SK-N-SH treated with all-trans-retinoic acid at 6 μM for 48 hours (cell line): Measurements from ENCODE around the gene DCPS.

Source experiments
- ATAC-seq: fragments of 200-7000 bp; cut with Tn5 transposase; 3 replicates; pipeline ENCODE4 v1.9.1; 2020; ENCODE audit warnings: mild to moderate bottlenecking, moderate library complexity
- ARNTL ChIP-seq: fragments of 450-650 bp; formaldehyde crosslinking; IDR thresholded peaks from 2 replicates; pipeline ENCODE4 v1.5.0; 2020; ENCODE audit warnings: low read depth, mild to moderate bottlenecking, moderate library complexity, borderline replicate concordance
- BACH2 ChIP-seq: fragments of 250-450 bp; sonication (Bioruptor Pico); IDR thresholded peaks from 2 replicates; pipeline ENCODE4 v1.9.0; 2021; ENCODE audit warnings: mild to moderate bottlenecking, borderline replicate concordance
- CSDC2 ChIP-seq: fragments of 250-450 bp; sonication (Bioruptor Pico); IDR thresholded peaks from 2 replicates; pipeline ENCODE4 v1.5.0; 2020; ENCODE audit warnings: mild to moderate bottlenecking, moderate library complexity
- ESRRG ChIP-seq: fragments of 250-450 bp; sonication (Bioruptor Pico); IDR thresholded peaks from 2 replicates; pipeline ENCODE4 v1.6.1; 2021; ENCODE audit warnings: mild to moderate bottlenecking
- GLIS3 ChIP-seq: fragments of 250-450 bp; sonication (Bioruptor Pico); IDR thresholded peaks from 2 replicates; pipeline ENCODE4 v1.5.0; 2020; ENCODE audit warnings: mild to moderate bottlenecking, moderate library complexity
- ISL1 ChIP-seq: fragments of 250-450 bp; sonication (Bioruptor Pico); IDR thresholded peaks from 2 replicates; pipeline ENCODE4 v2.1.2; 2022; ENCODE audit warnings: mild to moderate bottlenecking, moderate library complexity
- OSR1 ChIP-seq: fragments of 250-450 bp; sonication (Bioruptor Pico); IDR thresholded peaks from 2 replicates; pipeline ENCODE4 v1.8.0; 2022; ENCODE audit warnings: moderate library complexity, mild to moderate bottlenecking, inconsistent platforms
- PPARA ChIP-seq: fragments of 250-450 bp; sonication (Bioruptor Pico); IDR thresholded peaks from 2 replicates; pipeline ENCODE4 v1.5.0; 2020; ENCODE audit warnings: mild to moderate bottlenecking, borderline replicate concordance
- RARB ChIP-seq: fragments of 250-450 bp; sonication (Bioruptor Pico); IDR thresholded peaks from 2 replicates; pipeline ENCODE4 v1.8.0; 2021; ENCODE audit warnings: mild to moderate bottlenecking, moderate library complexity
- SNAI2 ChIP-seq: fragments of 250-450 bp; sonication (Bioruptor Pico); IDR thresholded peaks from 2 replicates; pipeline ENCODE4 v1.5.0; 2020; ENCODE audit warnings: mild to moderate bottlenecking, moderate library complexity
- TCF4 ChIP-seq: fragments of 250-450 bp; sonication (Bioruptor Pico); IDR thresholded peaks from 2 replicates; pipeline ENCODE4 v1.8.0; 2021; ENCODE audit warnings: mild to moderate bottlenecking, moderate library complexity, borderline replicate concordance
- TOX ChIP-seq: fragments of 250-450 bp; sonication (Bioruptor Pico); IDR thresholded peaks from 2 replicates; pipeline ENCODE4 v1.8.0; 2021; ENCODE audit warnings: mild to moderate bottlenecking, moderate library complexity, borderline replicate concordance
- ZFP30 ChIP-seq: fragments of 450-650 bp; formaldehyde crosslinking; IDR thresholded peaks from 2 replicates; pipeline ENCODE4 v1.5.0; 2022; ENCODE audit warnings: mild to moderate bottlenecking, moderate library complexity
- ZNF565 ChIP-seq: fragments of 450-650 bp; formaldehyde crosslinking; conservative IDR thresholded peaks from 2 replicates; pipeline ENCODE4 v1.5.0; 2020; ENCODE audit warnings: low read depth, mild to moderate bottlenecking, moderate library complexity
- ZNF70 ChIP-seq: fragments of 450-650 bp; formaldehyde crosslinking; IDR thresholded peaks from 2 replicates; pipeline ENCODE4 v1.5.0; 2020; ENCODE audit warnings: mild to moderate bottlenecking, moderate library complexity
- ZNF8 ChIP-seq: fragments of 450-650 bp; formaldehyde crosslinking; IDR thresholded peaks from 2 replicates; pipeline ENCODE4 v1.5.0; 2020; ENCODE audit warnings: mild to moderate bottlenecking, moderate library complexity
- TF ChIP-seq, protein P1 (sequence below): fragments of 250-450 bp; sonication (Bioruptor Pico); IDR thresholded peaks from 2 replicates; pipeline ENCODE4 v1.8.0; 2020; ENCODE audit warnings: mild to moderate bottlenecking, moderate library complexity, borderline replicate concordance
- TF ChIP-seq, protein P2 (sequence below): fragments of 250-450 bp; sonication (Bioruptor Pico); IDR thresholded peaks from 2 replicates; pipeline ENCODE4 v1.5.1; 2020; ENCODE audit warnings: low read depth, mild to moderate bottlenecking, moderate library complexity
- TF ChIP-seq, protein P3 (sequence below): fragments of 250-450 bp; sonication (Bioruptor Pico); IDR thresholded peaks from 2 replicates; pipeline ENCODE4 v1.8.0; 2021; ENCODE audit warnings: low read depth, mild to moderate bottlenecking, moderate library complexity, borderline replicate concordance
- TF ChIP-seq, protein P4 (sequence below): fragments of 250-450 bp; sonication (Bioruptor Pico); IDR thresholded peaks from 2 replicates; pipeline ENCODE4 v1.5.0; 2020; ENCODE audit warnings: mild to moderate bottlenecking, moderate library complexity
- TF ChIP-seq, protein P5 (sequence below): fragments of 250-450 bp; sonication (Bioruptor Pico); IDR thresholded peaks from 2 replicates; pipeline ENCODE4 v1.5.1; 2021; ENCODE audit warnings: mild to moderate bottlenecking, moderate library complexity

DCPS gene

DNA sequence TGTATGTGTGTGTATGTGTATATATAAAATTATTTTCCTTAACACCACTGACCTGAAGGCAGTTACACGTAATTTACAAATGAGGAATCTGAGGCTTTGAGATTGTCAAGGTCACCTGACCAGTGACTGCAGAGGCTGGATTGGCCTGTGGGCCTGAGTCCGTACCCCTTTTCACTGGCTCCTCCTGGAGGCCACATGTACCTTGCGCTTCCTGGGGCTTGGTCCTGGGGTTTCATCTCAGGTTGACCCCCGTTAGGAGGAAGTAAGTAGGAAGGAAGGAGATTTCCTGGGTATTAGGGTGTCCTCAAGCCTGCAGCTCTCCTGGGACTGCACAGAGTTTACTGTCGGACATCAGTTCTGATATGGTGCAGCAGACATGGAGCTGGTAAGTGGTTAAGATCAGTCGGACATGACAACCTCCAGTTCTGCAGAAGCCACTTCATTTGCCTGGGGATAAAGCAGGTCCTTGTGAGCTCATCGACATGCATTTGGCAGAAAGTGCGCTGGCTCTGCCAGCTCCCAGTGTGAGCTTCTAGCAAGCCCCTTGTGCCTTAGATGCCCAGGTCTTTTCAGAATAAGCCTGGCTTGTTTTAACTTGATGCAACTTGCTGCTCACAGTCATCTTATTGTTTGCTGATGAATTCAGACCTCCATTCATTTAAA lies 88.2 kb downstream of the DCPS start:
- TF ChIP-seq, protein P1, sequence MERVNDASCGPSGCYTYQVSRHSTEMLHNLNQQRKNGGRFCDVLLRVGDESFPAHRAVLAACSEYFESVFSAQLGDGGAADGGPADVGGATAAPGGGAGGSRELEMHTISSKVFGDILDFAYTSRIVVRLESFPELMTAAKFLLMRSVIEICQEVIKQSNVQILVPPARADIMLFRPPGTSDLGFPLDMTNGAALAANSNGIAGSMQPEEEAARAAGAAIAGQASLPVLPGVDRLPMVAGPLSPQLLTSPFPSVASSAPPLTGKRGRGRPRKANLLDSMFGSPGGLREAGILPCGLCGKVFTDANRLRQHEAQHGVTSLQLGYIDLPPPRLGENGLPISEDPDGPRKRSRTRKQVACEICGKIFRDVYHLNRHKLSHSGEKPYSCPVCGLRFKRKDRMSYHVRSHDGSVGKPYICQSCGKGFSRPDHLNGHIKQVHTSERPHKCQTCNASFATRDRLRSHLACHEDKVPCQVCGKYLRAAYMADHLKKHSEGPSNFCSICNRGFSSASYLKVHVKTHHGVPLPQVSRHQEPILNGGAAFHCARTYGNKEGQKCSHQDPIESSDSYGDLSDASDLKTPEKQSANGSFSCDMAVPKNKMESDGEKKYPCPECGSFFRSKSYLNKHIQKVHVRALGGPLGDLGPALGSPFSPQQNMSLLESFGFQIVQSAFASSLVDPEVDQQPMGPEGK = no peak
- no peak for TF ChIP-seq GLIS3 (CRISPR knock-in tag)
- no peak for TF ChIP-seq ZNF565
- TF ChIP-seq, protein P2, sequence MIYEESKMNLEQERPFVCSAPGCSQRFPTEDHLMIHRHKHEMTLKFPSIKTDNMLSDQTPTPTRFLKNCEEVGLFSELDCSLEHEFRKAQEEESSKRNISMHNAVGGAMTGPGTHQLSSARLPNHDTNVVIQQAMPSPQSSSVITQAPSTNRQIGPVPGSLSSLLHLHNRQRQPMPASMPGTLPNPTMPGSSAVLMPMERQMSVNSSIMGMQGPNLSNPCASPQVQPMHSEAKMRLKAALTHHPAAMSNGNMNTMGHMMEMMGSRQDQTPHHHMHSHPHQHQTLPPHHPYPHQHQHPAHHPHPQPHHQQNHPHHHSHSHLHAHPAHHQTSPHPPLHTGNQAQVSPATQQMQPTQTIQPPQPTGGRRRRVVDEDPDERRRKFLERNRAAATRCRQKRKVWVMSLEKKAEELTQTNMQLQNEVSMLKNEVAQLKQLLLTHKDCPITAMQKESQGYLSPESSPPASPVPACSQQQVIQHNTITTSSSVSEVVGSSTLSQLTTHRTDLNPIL = no peak
- TF ChIP-seq BACH2 (CRISPR knock-in tag) = no peak
- no peak for TF ChIP-seq ZFP30 (CRISPR knock-in tag)
- no peak for TF ChIP-seq CSDC2 (CRISPR knock-in tag)
- TF ChIP-seq OSR1 (CRISPR knock-in tag) = no peak
- TF ChIP-seq RARB = no peak
- TF ChIP-seq PPARA (CRISPR knock-in tag) = no peak
- TF ChIP-seq ISL1 (CRISPR knock-in tag) = no peak
- TF ChIP-seq TCF4 = no peak
- TF ChIP-seq, protein P3, sequence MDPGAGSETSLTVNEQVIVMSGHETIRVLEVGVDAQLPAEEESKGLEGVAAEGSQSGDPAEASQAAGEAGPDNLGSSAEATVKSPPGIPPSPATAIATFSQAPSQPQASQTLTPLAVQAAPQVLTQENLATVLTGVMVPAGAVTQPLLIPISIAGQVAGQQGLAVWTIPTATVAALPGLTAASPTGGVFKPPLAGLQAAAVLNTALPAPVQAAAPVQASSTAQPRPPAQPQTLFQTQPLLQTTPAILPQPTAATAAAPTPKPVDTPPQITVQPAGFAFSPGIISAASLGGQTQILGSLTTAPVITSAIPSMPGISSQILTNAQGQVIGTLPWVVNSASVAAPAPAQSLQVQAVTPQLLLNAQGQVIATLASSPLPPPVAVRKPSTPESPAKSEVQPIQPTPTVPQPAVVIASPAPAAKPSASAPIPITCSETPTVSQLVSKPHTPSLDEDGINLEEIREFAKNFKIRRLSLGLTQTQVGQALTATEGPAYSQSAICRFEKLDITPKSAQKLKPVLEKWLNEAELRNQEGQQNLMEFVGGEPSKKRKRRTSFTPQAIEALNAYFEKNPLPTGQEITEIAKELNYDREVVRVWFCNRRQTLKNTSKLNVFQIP (CRISPR knock-in tag) = no peak
- no peak for TF ChIP-seq ARNTL (CRISPR knock-in tag)
- no peak for TF ChIP-seq SNAI2 (CRISPR knock-in tag)
- peak; percentile 57 for ATAC-seq

DNA sequence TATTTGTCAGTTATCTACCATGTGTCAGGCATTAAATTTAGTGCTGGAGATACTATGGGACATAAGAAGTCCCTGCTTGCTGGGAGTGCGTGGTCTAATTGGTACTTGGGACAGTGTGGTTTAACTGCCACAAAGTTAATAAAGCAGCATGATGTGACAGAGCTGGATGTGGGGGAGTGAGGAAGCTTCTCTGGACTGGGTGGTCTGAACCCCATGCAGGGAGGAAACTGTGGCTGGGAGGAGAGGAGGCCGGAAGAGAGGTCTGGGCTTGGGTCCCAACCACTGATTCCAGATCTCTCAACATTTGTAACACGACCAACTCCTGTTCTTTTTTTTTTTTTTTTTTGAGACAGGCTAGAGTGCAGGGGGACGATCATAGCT lies 88.8 kb downstream of the DCPS start:
- no peak for ATAC-seq
- TF ChIP-seq, protein P4, sequence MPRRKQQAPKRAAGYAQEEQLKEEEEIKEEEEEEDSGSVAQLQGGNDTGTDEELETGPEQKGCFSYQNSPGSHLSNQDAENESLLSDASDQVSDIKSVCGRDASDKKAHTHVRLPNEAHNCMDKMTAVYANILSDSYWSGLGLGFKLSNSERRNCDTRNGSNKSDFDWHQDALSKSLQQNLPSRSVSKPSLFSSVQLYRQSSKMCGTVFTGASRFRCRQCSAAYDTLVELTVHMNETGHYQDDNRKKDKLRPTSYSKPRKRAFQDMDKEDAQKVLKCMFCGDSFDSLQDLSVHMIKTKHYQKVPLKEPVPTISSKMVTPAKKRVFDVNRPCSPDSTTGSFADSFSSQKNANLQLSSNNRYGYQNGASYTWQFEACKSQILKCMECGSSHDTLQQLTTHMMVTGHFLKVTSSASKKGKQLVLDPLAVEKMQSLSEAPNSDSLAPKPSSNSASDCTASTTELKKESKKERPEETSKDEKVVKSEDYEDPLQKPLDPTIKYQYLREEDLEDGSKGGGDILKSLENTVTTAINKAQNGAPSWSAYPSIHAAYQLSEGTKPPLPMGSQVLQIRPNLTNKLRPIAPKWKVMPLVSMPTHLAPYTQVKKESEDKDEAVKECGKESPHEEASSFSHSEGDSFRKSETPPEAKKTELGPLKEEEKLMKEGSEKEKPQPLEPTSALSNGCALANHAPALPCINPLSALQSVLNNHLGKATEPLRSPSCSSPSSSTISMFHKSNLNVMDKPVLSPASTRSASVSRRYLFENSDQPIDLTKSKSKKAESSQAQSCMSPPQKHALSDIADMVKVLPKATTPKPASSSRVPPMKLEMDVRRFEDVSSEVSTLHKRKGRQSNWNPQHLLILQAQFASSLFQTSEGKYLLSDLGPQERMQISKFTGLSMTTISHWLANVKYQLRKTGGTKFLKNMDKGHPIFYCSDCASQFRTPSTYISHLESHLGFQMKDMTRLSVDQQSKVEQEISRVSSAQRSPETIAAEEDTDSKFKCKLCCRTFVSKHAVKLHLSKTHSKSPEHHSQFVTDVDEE = no peak
- TF ChIP-seq ZNF8 (CRISPR knock-in tag) (no peak), ARNTL (CRISPR knock-in tag) (no peak), CSDC2 (CRISPR knock-in tag) (no peak), TCF4 (no peak), BACH2 (CRISPR knock-in tag) (no peak), TOX (no peak), ZNF565 (no peak), ZFP30 (CRISPR knock-in tag) (no peak)
- TF ChIP-seq, protein P1 = no peak
- TF ChIP-seq, protein P3 (CRISPR knock-in tag) = no peak

DNA sequence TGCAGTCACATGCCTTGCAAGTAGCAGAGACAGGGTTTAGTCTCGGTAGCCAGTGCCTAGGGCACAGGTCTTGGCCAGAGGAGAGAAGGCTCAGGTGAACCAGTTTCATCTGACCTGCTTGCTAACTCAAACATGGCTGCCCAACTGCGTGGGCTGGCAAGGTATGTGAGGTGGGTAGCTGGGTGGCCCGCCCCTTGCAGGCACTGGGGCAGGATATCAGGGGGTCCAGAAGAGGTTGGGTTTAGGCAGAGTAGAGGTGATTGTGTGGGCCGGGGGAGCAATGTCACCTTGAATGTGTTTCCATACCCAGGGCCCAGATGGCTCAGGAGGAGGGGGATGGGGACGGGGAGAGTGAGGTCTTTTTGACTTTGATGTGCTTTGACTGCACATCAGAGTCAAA lies 89.3 kb downstream of the DCPS start:
- ATAC-seq = no peak
- TF ChIP-seq ZNF70 (CRISPR knock-in tag) (no peak), ESRRG (CRISPR knock-in tag) (no peak), PPARA (CRISPR knock-in tag) (no peak), OSR1 (CRISPR knock-in tag) (no peak), ZNF565 (no peak), TOX (no peak)
- TF ChIP-seq, protein P3 (CRISPR knock-in tag) = no peak
- TF ChIP-seq, protein P5, sequence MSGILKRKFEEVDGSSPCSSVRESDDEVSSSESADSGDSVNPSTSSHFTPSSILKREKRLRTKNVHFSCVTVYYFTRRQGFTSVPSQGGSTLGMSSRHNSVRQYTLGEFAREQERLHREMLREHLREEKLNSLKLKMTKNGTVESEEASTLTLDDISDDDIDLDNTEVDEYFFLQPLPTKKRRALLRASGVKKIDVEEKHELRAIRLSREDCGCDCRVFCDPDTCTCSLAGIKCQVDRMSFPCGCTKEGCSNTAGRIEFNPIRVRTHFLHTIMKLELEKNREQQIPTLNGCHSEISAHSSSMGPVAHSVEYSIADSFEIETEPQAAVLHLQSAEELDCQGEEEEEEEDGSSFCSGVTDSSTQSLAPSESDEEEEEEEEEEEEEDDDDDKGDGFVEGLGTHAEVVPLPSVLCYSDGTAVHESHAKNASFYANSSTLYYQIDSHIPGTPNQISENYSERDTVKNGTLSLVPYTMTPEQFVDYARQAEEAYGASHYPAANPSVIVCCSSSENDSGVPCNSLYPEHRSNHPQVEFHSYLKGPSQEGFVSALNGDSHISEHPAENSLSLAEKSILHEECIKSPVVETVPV (CRISPR knock-in tag) = no peak
